EH (cell line): Measurements from ENCODE around the gene SPDYE6.
"Not testable (repeated sequence)": the region's sequence is repeated elsewhere in the genome, so short reads cannot be mapped to it uniquely, and the experiment has no call there.

Experiments used
- DNase-seq: peaks from one replicate; pipeline ENCODE4 v3.0.0-alpha.2; 2015; ENCODE audit warnings: low read depth

SPDYE6 gene

GRCh38 chr7:102356344-102356743 lies at the start of gene SPDYE6:
Gene SPDYE6 (minus strand): TSS chr7:102356444. CDS start chr7:102356023, 421 bp downstream.
- DNase-seq, result not testable (repeated sequence)

GRCh38 chr7:102404862-102405188 lies 48.6 kb upstream of the SPDYE6 start:
- DNase-seq, result not testable (repeated sequence)

GRCh38 chr7:102404005-102404861 lies 48.0 kb upstream of the SPDYE6 start:
- peak; percentile 64 for DNase-seq

GRCh38 chr7:102403563-102403962 lies 47.3 kb upstream of the SPDYE6 start:
- no peak for DNase-seq

- no peak for DNase-seq
Observed at GRCh38 chr7:102400360-102400759, 44.1 kb upstream of the SPDYE6 start.

- DNase-seq, result no peak
Observed at GRCh38 chr7:102398543-102398942, 42.3 kb upstream of the SPDYE6 start.

- DNase-seq, result no peak
Observed at GRCh38 chr7:102396710-102397019, 40.4 kb upstream of the SPDYE6 start.

- DNase-seq, result peak; percentile 95
Observed at GRCh38 chr7:102395873-102396709, 39.8 kb upstream of the SPDYE6 start, which contains the start of gene PRKRIP1. Gene PRKRIP1 (plus strand): TSS chr7:102396363. CDS start chr7:102396412, 49 bp downstream.

GRCh38 chr7:102395592-102395872 lies 39.3 kb upstream of the SPDYE6 start:
- no peak for DNase-seq

GRCh38 chr7:102393467-102393866 lies 37.2 kb upstream of the SPDYE6 start:
- DNase-seq, result peak; percentile 30

- no peak for DNase-seq
Observed at GRCh38 chr7:102392330-102392729, 36.1 kb upstream of the SPDYE6 start.

- peak; percentile 76 for DNase-seq
Observed at GRCh38 chr7:102390697-102391484, 34.6 kb upstream of the SPDYE6 start.

- no peak for DNase-seq
Observed at GRCh38 chr7:102389810-102390209, 33.6 kb upstream of the SPDYE6 start.

- no peak for DNase-seq
Observed at GRCh38 chr7:102387064-102387463, 30.8 kb upstream of the SPDYE6 start.

- not testable (repeated sequence) for DNase-seq
Observed at GRCh38 chr7:102381696-102382425, 25.6 kb upstream of the SPDYE6 start.

- DNase-seq, result not testable (repeated sequence)
Observed at GRCh38 chr7:102380837-102381236, 24.6 kb upstream of the SPDYE6 start.

GRCh38 chr7:102376964-102377466 lies 20.8 kb upstream of the SPDYE6 start:
- no peak for DNase-seq

GRCh38 chr7:102372796-102373195 lies 16.6 kb upstream of the SPDYE6 start:
- not testable (repeated sequence) for DNase-seq

GRCh38 chr7:102370038-102370437 lies 13.8 kb upstream of the SPDYE6 start:
- DNase-seq, result not testable (repeated sequence)

- DNase-seq, result peak; percentile 8
Observed at GRCh38 chr7:102365390-102365789, 9.1 kb upstream of the SPDYE6 start.

- peak; percentile 19 for DNase-seq
Observed at GRCh38 chr7:102364394-102364886, 8.2 kb upstream of the SPDYE6 start.
